Spleen (tissue), 7 donors: ENCODE data around the gene AKT1S1.

Experiments used
- POLR2AphosphoS5 ChIP-seq, 3 donors: sonication (generic); formaldehyde crosslinking; IDR thresholded peaks; one replicate each; pipeline ENCODE4 v1.5.1; 2017; ENCODE audit warnings: antibody characterized with exemption in 3 of 3
- TF ChIP-seq, protein P1 (sequence below), 11 experiments: fragments of 200-600 bp in 7 of 11; fragments of 450-650 bp in 4 of 11; sonication (generic) in 4 of 11; IDR thresholded peaks in 8 of 11; conservative IDR thresholded peaks in 3 of 11; 1 replicate in 7 of 11; 2 replicates in 4 of 11; pipeline versions ENCODE4 v1.4.0 to v1.8.0; 2016 to 2021; ENCODE audit warnings: antibody characterized with exemption in 11 of 11, inconsistent platforms in 4 of 11, mild to moderate bottlenecking in 1 of 11
- donor health status: DM: no; HTN: no; CAD: no; lungs with moderate emphysema.
- donor health status: DM: no; HTN: no; CAD: no.
- donor health status: DM: no; HTN: no; CAD: no.

- TF ChIP-seq, protein P1, sequence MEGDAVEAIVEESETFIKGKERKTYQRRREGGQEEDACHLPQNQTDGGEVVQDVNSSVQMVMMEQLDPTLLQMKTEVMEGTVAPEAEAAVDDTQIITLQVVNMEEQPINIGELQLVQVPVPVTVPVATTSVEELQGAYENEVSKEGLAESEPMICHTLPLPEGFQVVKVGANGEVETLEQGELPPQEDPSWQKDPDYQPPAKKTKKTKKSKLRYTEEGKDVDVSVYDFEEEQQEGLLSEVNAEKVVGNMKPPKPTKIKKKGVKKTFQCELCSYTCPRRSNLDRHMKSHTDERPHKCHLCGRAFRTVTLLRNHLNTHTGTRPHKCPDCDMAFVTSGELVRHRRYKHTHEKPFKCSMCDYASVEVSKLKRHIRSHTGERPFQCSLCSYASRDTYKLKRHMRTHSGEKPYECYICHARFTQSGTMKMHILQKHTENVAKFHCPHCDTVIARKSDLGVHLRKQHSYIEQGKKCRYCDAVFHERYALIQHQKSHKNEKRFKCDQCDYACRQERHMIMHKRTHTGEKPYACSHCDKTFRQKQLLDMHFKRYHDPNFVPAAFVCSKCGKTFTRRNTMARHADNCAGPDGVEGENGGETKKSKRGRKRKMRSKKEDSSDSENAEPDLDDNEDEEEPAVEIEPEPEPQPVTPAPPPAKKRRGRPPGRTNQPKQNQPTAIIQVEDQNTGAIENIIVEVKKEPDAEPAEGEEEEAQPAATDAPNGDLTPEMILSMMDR (IDR thresholded peaks at IDR 0.05 in 8 of 11, conservative IDR thresholded peaks at IDR 0.05 in 3 of 11), result no peak
- peak in 2 of 3 donors; percentile 9 to 57 for TF ChIP-seq POLR2AphosphoS5 (IDR thresholded peaks at IDR 0.05)
Observed at GRCh38 chr19:49855277-49855675, 21.9 kb downstream of the AKT1S1 start.
